ENCODE data around the gene CCNF.

- TF ChIP-seq HOXA7 (CRISPR knock-in tag; IDR thresholded peaks at IDR 0.05; ENCODE audit: borderline replicate concordance) (no peak), ZNF704 (tag by site-specific recombination; IDR thresholded peaks at IDR 0.05) (no peak), ZNF558 (tag by site-specific recombination; IDR thresholded peaks at IDR 0.05) (no peak), ZNF571 (tag by site-specific recombination; IDR thresholded peaks at IDR 0.05) (no peak), YY2 (tag by site-specific recombination; IDR thresholded peaks at IDR 0.05) (no peak), CTCF (tag by site-specific recombination; IDR thresholded peaks at IDR 0.05) (no peak), ZNF274 (IDR thresholded peaks at IDR 0.05; ENCODE audit: low read length) (no peak), ZNF274 (tag by site-specific recombination; IDR thresholded peaks at IDR 0.05; ENCODE audit: borderline replicate concordance) (no peak), TCF7L2 (IDR thresholded peaks at IDR 0.05; ENCODE audit: borderline replicate concordance, low read depth, low read length) (no peak), ZNF521 (tag by site-specific recombination; IDR thresholded peaks at IDR 0.05) (no peak)
Measured at GRCh38 chr16:2450535-2450934, 21.3 kb downstream of the CCNF start.

Data from HEK293 (cell line).